Endodermal cell (in vitro differentiated cells): ENCODE data around the gene NPDC1. TPM values are rescaled to one million over a fixed set of nuclear protein-coding genes. Genes with fewer than 3 reads are reported as not detected.
A peak's percentile ranks its signal among the peaks of the same experiment; 100 is the strongest.

Experiments
- DNase-seq: peaks from one replicate; pipeline ENCODE4 v3.0.0-alpha.2; 2017
- H3K27ac ChIP-seq: 2 replicates; pipeline ENCODE4 v1.5.1; 2013; ENCODE audit warnings: mild to moderate bottlenecking, low read depth, low read length, moderate library complexity
- H3K27me3 ChIP-seq: 2 replicates; pipeline ENCODE4 v1.6.1; 2013; ENCODE audit warnings: mild to moderate bottlenecking, low read length, moderate library complexity; ENCODE audit not compliant: insufficient read depth, control insufficient read depth, poor library complexity, severe bottlenecking
- H3K36me3 ChIP-seq: 2 replicates; pipeline ENCODE4 v1.7.0; 2013; ENCODE audit warnings: mild to moderate bottlenecking, low read length, moderate library complexity; ENCODE audit not compliant: control insufficient read depth, insufficient read depth
- H3K4me1 ChIP-seq: one replicate; pipeline ENCODE4 v1.7.0; 2013; ENCODE audit warnings: low read length; ENCODE audit not compliant: control insufficient read depth, insufficient read depth
- H3K4me3 ChIP-seq: 2 replicates; pipeline ENCODE4 v1.5.1; 2013; ENCODE audit warnings: mild to moderate bottlenecking, low read length, moderate library complexity
- H3K9ac ChIP-seq: 2 replicates; pipeline ENCODE4 v1.6.1; 2013; ENCODE audit warnings: mild to moderate bottlenecking, low read length, moderate library complexity; ENCODE audit not compliant: poor library complexity, severe bottlenecking; ENCODE audit errors: extremely low read depth
- H3K9me3 ChIP-seq: 2 replicates; pipeline ENCODE4 v1.6.1; 2013; ENCODE audit warnings: mild to moderate bottlenecking, low read length, moderate library complexity; ENCODE audit not compliant: control insufficient read depth
- H3K27ac Mint-ChIP-seq: 2 replicates; pipeline ENCODE4 v1.8.0; 2020; ENCODE audit warnings: mixed read lengths
- H3K27me3 Mint-ChIP-seq: 2 replicates; pipeline ENCODE4 v1.8.0; 2021; ENCODE audit warnings: mild to moderate bottlenecking, mixed read lengths; ENCODE audit not compliant: insufficient read depth
- H3K36me3 Mint-ChIP-seq: 2 replicates; pipeline ENCODE4 v1.8.0; 2020; ENCODE audit warnings: low read depth, mixed read lengths
- H3K4me1 Mint-ChIP-seq: 2 replicates; pipeline ENCODE4 v1.8.0; 2020; ENCODE audit warnings: mixed read lengths
- H3K4me3 Mint-ChIP-seq: 2 replicates; pipeline ENCODE4 v1.8.0; 2020; ENCODE audit warnings: mild to moderate bottlenecking, moderate library complexity, mixed read lengths
- H3K9me3 Mint-ChIP-seq: 2 replicates; pipeline ENCODE4 v1.8.0; 2020; ENCODE audit warnings: mild to moderate bottlenecking, mixed read lengths
- CTCF ChIP-seq: fragments of 200-600 bp; sonication (generic); conservative IDR thresholded peaks from 2 replicates; pipeline ENCODE4 v1.5.0; 2021; ENCODE audit warnings: antibody characterized with exemption, mild to moderate bottlenecking
- WGBS, 2 experiments: methylation state at CpG; one replicate each; pipeline versions ENCODE4 v1.1.5 to v1.1.7; 2013; ENCODE audit warnings: missing lambda C conversion rate in 2 of 2, mixed read lengths in 1 of 2; ENCODE audit not compliant: insufficient coverage in 1 of 2, insufficient read length in 1 of 2; 5-methylcytosine and 5-hydroxymethylcytosine counted together
- total RNA-seq, 2 donors: library from RNA; stranded (reverse); fragmentation: NEBNext Ultra II Directional in 1 of 2; extraction: Animal tissue kit (Norgen Biotek cat#: 25700) in 1 of 2; gene quantifications; 2 replicates in 1 of 2; 3 replicates in 1 of 2; pipeline ENCODE4 v1.2.1, GENCODE V29; 2021

Gene NPDC1
- total RNA-seq, 2 donors from 2014 or later, result 60.8 to 73.3 TPM

DNA sequence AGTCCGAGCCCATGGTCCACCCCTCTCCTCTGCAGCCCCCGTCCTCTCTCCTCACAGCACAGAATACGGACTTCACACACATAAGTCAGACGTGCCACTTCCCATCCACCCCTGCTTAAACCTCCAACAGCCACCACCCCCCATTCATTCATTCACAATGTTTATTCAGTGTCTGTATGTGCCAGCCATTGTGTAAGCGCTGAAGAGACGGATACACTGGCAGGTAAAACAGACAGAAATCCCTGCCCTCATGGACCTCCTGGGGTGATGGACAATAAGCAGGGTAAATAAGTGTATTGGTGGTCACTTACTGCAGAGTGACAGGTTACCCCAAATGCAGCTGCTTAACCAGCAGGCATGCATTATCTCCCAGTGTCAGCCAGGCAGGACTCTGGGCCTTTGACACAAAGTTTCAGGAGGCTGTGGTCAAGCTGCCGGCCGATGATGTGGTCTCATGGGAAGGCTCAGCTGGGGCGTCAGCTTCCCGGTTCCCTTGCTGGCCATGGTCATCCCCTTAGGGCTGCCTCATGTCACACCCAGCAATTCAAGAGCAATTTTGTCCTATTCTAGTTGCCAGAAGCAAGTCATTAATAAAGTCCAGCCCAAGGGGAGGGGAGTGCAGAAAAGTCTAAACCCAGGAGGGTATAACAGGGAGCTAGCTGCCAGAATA lies 55.6 kb downstream of the NPDC1 start:
- Mint-ChIP-seq H3K27me3 (peaks cover 26% of the 10 kb centered on the region), H3K4me1 (peaks cover 6% of the 10 kb centered on the region), H3K36me3 (peaks cover 4% of the 10 kb centered on the region), H3K27ac (peak overlapping the region; percentile 9), H3K4me3 (peak overlapping the region; percentile 0), H3K9me3 (peaks cover 17% of the 10 kb centered on the region)
- DNase-seq, result no peak
- H3K27me3 ChIP-seq, result no peaks in the 10 kb centered on the region
- no peak for TF ChIP-seq CTCF
- no peak overlapping the region for H3K9ac ChIP-seq
- H3K9me3 ChIP-seq, result peaks cover 14% of the 10 kb centered on the region
- WGBS, 2 experiments, result 87 to 88% methylated on average over 7 to 10 of the region's 10 CpGs
- no peaks in the 10 kb centered on the region for H3K4me1 ChIP-seq
- no peak overlapping the region for H3K4me3 ChIP-seq
- H3K36me3 ChIP-seq, result peaks cover 9% of the 10 kb centered on the region
- no peak overlapping the region for H3K27ac ChIP-seq

Other genes starting within 250 kb of the NPDC1 start
- 10 to 100 TPM; 10.9 to 13.4 TPM for gene CCDC183, start 249.8 kb downstream of the NPDC1 start, total RNA-seq
- gene RABL6, start 238.2 kb downstream of the NPDC1 start, total RNA-seq, result 100 to 1,000 TPM; 159 to 206 TPM
- gene AJM1, start 203.7 kb downstream of the NPDC1 start, total RNA-seq, result 1 to 10 TPM; 1.4 to 3.5 TPM
- gene PHPT1, start 196.8 kb downstream of the NPDC1 start, total RNA-seq, result 100 to 1,000 TPM; 107 to 122 TPM
- 10 to 100 TPM in 1 of 2 donors, 1 to 10 TPM in 1; 6.8 to 15.4 TPM for gene MAMDC4, start 193.8 kb downstream of the NPDC1 start, total RNA-seq
- gene EDF1, start 179.9 kb downstream of the NPDC1 start, total RNA-seq, result 100 to 1,000 TPM; 326 to 339 TPM
- gene TRAF2, start 159.7 kb downstream of the NPDC1 start, total RNA-seq, result 10 to 100 TPM; 45.9 to 55.1 TPM
- gene FBXW5, start 101.4 kb downstream of the NPDC1 start, total RNA-seq, result 10 to 100 TPM; 64.2 to 76.5 TPM
- 1 to 10 TPM; 1.2 to 1.6 TPM for gene C8G, start 100.9 kb downstream of the NPDC1 start, total RNA-seq
- gene LCN12, start 93.9 kb downstream of the NPDC1 start, total RNA-seq, result 1 to 10 TPM; 2.1 to 4.4 TPM
- gene PTGDS, start 68.7 kb downstream of the NPDC1 start, total RNA-seq, result 10 to 100 TPM; 13.8 to 22.1 TPM
- gene LCNL1, start 63.2 kb downstream of the NPDC1 start, total RNA-seq, result 1 to 10 TPM; 1.4 to 2.2 TPM
- 10 to 100 TPM; 58.3 to 66.7 TPM for gene PAXX, start 53.8 kb downstream of the NPDC1 start, total RNA-seq
- gene CLIC3, start 49.6 kb downstream of the NPDC1 start, total RNA-seq, result under 1 TPM in 1 of 2 donors, not detected in 1; 0.46 TPM
- 10 to 100 TPM; 21.5 to 30.0 TPM for gene ABCA2, start 17.9 kb downstream of the NPDC1 start, total RNA-seq
- not detected for gene FUT7, start 14.1 kb downstream of the NPDC1 start, total RNA-seq
- 1 to 10 TPM; 1.2 to 2.4 TPM for gene ENTPD2, start 7.9 kb upstream of the NPDC1 start, total RNA-seq
- gene SAPCD2, start 24.4 kb upstream of the NPDC1 start, total RNA-seq, result 10 to 100 TPM; 20.8 to 24.9 TPM
- 1 to 10 TPM; 2.6 to 4.5 TPM for gene UAP1L1, start 31.3 kb upstream of the NPDC1 start, total RNA-seq
- 10 to 100 TPM; 62.1 to 63.5 TPM for gene MAN1B1, start 40.8 kb upstream of the NPDC1 start, total RNA-seq
- 10 to 100 TPM; 20.1 to 30.6 TPM for gene DPP7, start 68.6 kb upstream of the NPDC1 start, total RNA-seq
- under 1 TPM; 0.35 to 0.73 TPM for gene GRIN1, start 93.0 kb upstream of the NPDC1 start, total RNA-seq
- gene LRRC26, start 123.9 kb upstream of the NPDC1 start, total RNA-seq, result under 1 TPM in 1 of 2 donors, not detected in 1; 0.53 TPM
- under 1 TPM in 1 of 2 donors, not detected in 1; 0.62 TPM for gene TMEM210, start 125.9 kb upstream of the NPDC1 start, total RNA-seq
- 10 to 100 TPM; 66.5 to 69.2 TPM for gene ANAPC2, start 142.4 kb upstream of the NPDC1 start, total RNA-seq
- 10 to 100 TPM; 66.5 to 67.7 TPM for gene SSNA1, start 142.5 kb upstream of the NPDC1 start, total RNA-seq
- 10 to 100 TPM; 19.0 to 23.9 TPM for gene TPRN, start 154.6 kb upstream of the NPDC1 start, total RNA-seq
- gene TMEM203, start 159.5 kb upstream of the NPDC1 start, total RNA-seq, result 10 to 100 TPM; 34.0 to 39.5 TPM
- 10 to 100 TPM; 39.2 to 41.4 TPM for gene NDOR1, start 159.5 kb upstream of the NPDC1 start, total RNA-seq
- 10 to 100 TPM; 10.5 to 15.6 TPM for gene RNF208, start 176.1 kb upstream of the NPDC1 start, total RNA-seq
- 1 to 10 TPM; 1.4 to 1.8 TPM for gene CYSRT1, start 179.0 kb upstream of the NPDC1 start, total RNA-seq
- gene RNF224, start 181.3 kb upstream of the NPDC1 start, total RNA-seq, result under 1 TPM; 0.24 to 0.38 TPM
- gene SLC34A3, start 184.7 kb upstream of the NPDC1 start, total RNA-seq, result under 1 TPM in 1 of 2 donors, not detected in 1; 0.15 TPM
- 100 to 1,000 TPM; 328 to 415 TPM for gene TUBB4B, start 195.1 kb upstream of the NPDC1 start, total RNA-seq
- not detected for gene STPG3, start 205.1 kb upstream of the NPDC1 start, total RNA-seq
- gene NELFB, start 209.2 kb upstream of the NPDC1 start, total RNA-seq, result 10 to 100 TPM; 73.3 to 86.6 TPM
- gene TOR4A, start 231.5 kb upstream of the NPDC1 start, total RNA-seq, result 10 to 100 TPM; 14.2 to 18.9 TPM